HCT116 (cell line): Measurements from ENCODE around the gene FN3KRP. TPM values are rescaled to one million over a fixed set of nuclear protein-coding genes. Genes with fewer than 3 reads are reported as not detected.

Experiments
- ATAC-seq: fragments of 200-7000 bp; cut with Tn5 transposase; 2 replicates; pipeline ENCODE4 v1.9.1; 2020; ENCODE audit warnings: mild to moderate bottlenecking, moderate library complexity
- BruUV-seq: library from RNA; stranded (reverse); fragments of 400-500 nt; replicated peaks from 2 replicates; lab custom pipeline; 2021; lab: Mats Ljungman, UMichigan
- CTCF ChIA-PET: fragments of 300-600 bp; sonication (Branson Sonifier 250); formaldehyde crosslinking; loops from one replicate; lab custom pipeline; 2021; ENCODE audit warnings: antibody characterized with exemption; lab: Charles Lee
- POLR2A ChIA-PET: fragments of 300-600, 350-600 bp; sonication (Branson Sonifier 250); formaldehyde crosslinking; loops from one replicate; lab custom pipeline; 2021; ENCODE audit warnings: antibody characterized with exemption; lab: Charles Lee
- RAD21 ChIA-PET, 2 experiments: fragments of 300-600 bp; sonication (Branson Sonifier 250); formaldehyde crosslinking; loops; one replicate each; lab custom pipeline; 2023; ENCODE audit warnings: low total read pairs in 2 of 2; ENCODE audit not compliant: uncharacterized antibody in 2 of 2, unreplicated experiment in 2 of 2, low non-redundant PET in 1 of 2; lab: Charles Lee
- DNase-seq: peaks from one replicate; pipeline ENCODE4 v3.0.0-alpha.2; 2010; ENCODE audit warnings: low read depth, low spot score
- H2AFZ ChIP-seq: fragments of 200-600 bp; shearing (Covaris generic), sonication (generic); 2 replicates; pipeline ENCODE4 v1.6.1; 2017; ENCODE audit warnings: low read depth, mixed run types, mixed read lengths, antibody characterized with exemption, low read length; ENCODE audit not compliant: poor library complexity, severe bottlenecking
- H3K27ac ChIP-seq: 2 replicates; pipeline ENCODE4 v1.5.1; 2012; ENCODE audit warnings: low read depth, low read length
- H3K27me3 ChIP-seq: fragments of 200-600 bp; sonication (generic); 2 replicates; pipeline ENCODE4 v1.6.1; 2016; ENCODE audit warnings: mixed run types, low read length, mixed read lengths; ENCODE audit not compliant: insufficient read depth
- H3K36me3 ChIP-seq, 2 experiments: fragments of 200-500 bp in 1 of 2; fragments of 200-600 bp in 1 of 2; sonication (Bioruptor generic) in 1 of 2; sonication (generic) in 1 of 2; 2 replicates each; pipeline versions ENCODE4 v1.5.1 to v1.6.1; 2014 to 2016; ENCODE audit warnings: low read length in 2 of 2, inconsistent platforms in 1 of 2, mixed read lengths in 1 of 2, mixed run types in 1 of 2; ENCODE audit not compliant: insufficient read depth in 2 of 2, control insufficient read depth in 1 of 2
- H3K4me1 ChIP-seq, 2 experiments: fragments of 200-600 bp in 1 of 2; sonication (generic) in 1 of 2; 2 replicates each; pipeline versions ENCODE4 v1.5.1 to v1.6.1; 2012 to 2017; ENCODE audit warnings: low read length in 2 of 2, inconsistent platforms in 1 of 2, mild to moderate bottlenecking in 1 of 2, mixed read lengths in 1 of 2, mixed run types in 1 of 2, moderate library complexity in 1 of 2; ENCODE audit not compliant: insufficient read depth in 2 of 2, control insufficient read depth in 1 of 2
- H3K4me2 ChIP-seq: fragments of 200-600 bp; sonication (generic); 2 replicates; pipeline ENCODE4 v1.6.1; 2017; ENCODE audit warnings: mixed run types, low read length, mixed read lengths
- H3K4me3 ChIP-seq, 2 experiments: fragments of 200-600 bp in 1 of 2; sonication (generic) in 1 of 2; replicated peaks in 1 of 2; 2 replicates each; pipeline ENCODE4 v1.5.1; 2011 to 2016; ENCODE audit warnings: low read length in 2 of 2, control low read depth in 1 of 2, low read depth in 1 of 2, mild to moderate bottlenecking in 1 of 2, mixed read lengths in 1 of 2, mixed run types in 1 of 2
- H3K79me2 ChIP-seq: fragments of 200-600 bp; sonication (generic); 2 replicates; pipeline ENCODE4 v1.6.1; 2017; ENCODE audit warnings: mild to moderate bottlenecking, mixed run types, low read length, moderate library complexity, mixed read lengths; ENCODE audit not compliant: insufficient read depth
- H3K9ac ChIP-seq: fragments of 200-600 bp; sonication (generic); 2 replicates; pipeline ENCODE4 v1.6.1; 2016; ENCODE audit warnings: low read length, mixed read lengths
- H3K9me2 ChIP-seq: fragments of 200-600 bp; sonication (generic), shearing (Covaris generic); 2 replicates; pipeline ENCODE4 v1.6.1; 2017; ENCODE audit warnings: mixed run types, mild to moderate bottlenecking, moderate library complexity; ENCODE audit not compliant: insufficient read depth
- H3K9me3 ChIP-seq, 2 experiments: fragments of 200-500 bp in 1 of 2; fragments of 200-600 bp in 1 of 2; sonication (Bioruptor generic) in 1 of 2; sonication (generic) in 1 of 2; 2 replicates each; pipeline ENCODE4 v1.6.1; 2014 to 2017; ENCODE audit warnings: low read length in 2 of 2, mixed read lengths in 2 of 2, inconsistent platforms in 1 of 2, low read depth in 1 of 2, mild to moderate bottlenecking in 1 of 2, mixed run types in 1 of 2, moderate library complexity in 1 of 2; ENCODE audit not compliant: control insufficient read depth in 1 of 2, insufficient read depth in 1 of 2
- H4K20me1 ChIP-seq: fragments of 200-600 bp; sonication (generic), shearing (Covaris generic); 2 replicates; pipeline ENCODE4 v1.6.1; 2017; ENCODE audit warnings: mixed run types, mild to moderate bottlenecking, moderate library complexity; ENCODE audit not compliant: insufficient read depth
- ATF3 ChIP-seq: IDR thresholded peaks from 2 replicates; pipeline ENCODE4 v1.6.1; 2012
- CBX3 ChIP-seq: IDR thresholded peaks from 2 replicates; pipeline ENCODE4 v1.6.1; 2012; ENCODE audit warnings: low read depth
- CTCF ChIP-seq, 3 experiments: fragments of 200-600 bp in 1 of 3; sonication (generic) in 1 of 3; IDR thresholded peaks in 2 of 3; conservative IDR thresholded peaks in 1 of 3; 2 replicates each; pipeline ENCODE4 v1.5.1; 2012 to 2017; ENCODE audit warnings: low read depth in 2 of 3, low read length in 2 of 3, antibody characterized with exemption in 1 of 3, borderline replicate concordance in 1 of 3, control low read depth in 1 of 3, mild to moderate bottlenecking in 1 of 3, mixed read lengths in 1 of 3, mixed run types in 1 of 3, moderate library complexity in 1 of 3; ENCODE audit not compliant: insufficient read depth in 1 of 3
- EGR1 ChIP-seq: IDR thresholded peaks from 2 replicates; pipeline ENCODE4 v1.6.1; 2012; ENCODE audit warnings: low read depth
- ELF1 ChIP-seq: IDR thresholded peaks from 2 replicates; pipeline ENCODE4 v1.6.1; 2012; ENCODE audit warnings: low read depth, borderline replicate concordance
- FOSL1 ChIP-seq: IDR thresholded peaks from 2 replicates; pipeline ENCODE4 v1.6.1; 2012; ENCODE audit warnings: low read depth
- JUND ChIP-seq: IDR thresholded peaks from 2 replicates; pipeline ENCODE4 v1.6.1; 2012
- MAX ChIP-seq: IDR thresholded peaks from 2 replicates; pipeline ENCODE4 v1.6.1; 2012
- POLR2A ChIP-seq: IDR thresholded peaks from 2 replicates; pipeline ENCODE4 v1.7.0; 2011; ENCODE audit warnings: borderline replicate concordance; ENCODE audit not compliant: insufficient read depth, insufficient read length; ENCODE audit errors: extremely low read depth
- POLR2AphosphoS5 ChIP-seq: IDR thresholded peaks from 2 replicates; pipeline ENCODE4 v1.6.1; 2011; ENCODE audit warnings: mild to moderate bottlenecking, low read depth, low read length, moderate library complexity
- REST ChIP-seq: IDR thresholded peaks from 2 replicates; pipeline ENCODE4 v1.6.1; 2012; ENCODE audit warnings: low read depth
- SIN3A ChIP-seq: IDR thresholded peaks from 2 replicates; pipeline ENCODE4 v1.6.1; 2012; ENCODE audit warnings: low read depth
- YY1 ChIP-seq: IDR thresholded peaks from 2 replicates; pipeline ENCODE4 v1.6.1; 2011; ENCODE audit warnings: low read length, low read depth, moderate library complexity, mild to moderate bottlenecking; ENCODE audit not compliant: insufficient replicate concordance; ENCODE audit errors: extremely low read depth
- ZFX ChIP-seq: fragments of 450-650 bp; IDR thresholded peaks from 2 replicates; pipeline ENCODE4 v1.6.1; 2017
- ZNF274 ChIP-seq: fragments of 200-500 bp; sonication (Bioruptor generic); IDR thresholded peaks from 2 replicates; pipeline ENCODE4 v1.6.1; 2014; ENCODE audit warnings: mild to moderate bottlenecking, low read depth, low read length, inconsistent platforms
- intact Hi-C: fragments of 100-400 bp; cut with micrococcal nuclease; formaldehyde crosslinking; loops from 2 replicates; pipeline ENCODE4 v1.10.0; 2022
- total RNA-seq: library from RNA; stranded (reverse); gene quantifications from one replicate; pipeline ENCODE4 v1.2.1, GENCODE V29; 2021; ENCODE audit not compliant: unreplicated experiment

FN3KRP gene
- total RNA-seq, 1 experiment from 2014 or later = 35.2 TPM

GRCh38 chr17:82737967-82738877, 21.7 kb downstream of the FN3KRP start:
- Histone ChIP-seq H2AFZ (no peak overlapping the region), H3K9ac (no peak overlapping the region), H3K27me3 (no peaks in the 10 kb centered on the region), H3K4me2 (no peak overlapping the region), H3K79me2 (no peaks in the 10 kb centered on the region), H3K4me1 (peaks cover 0 to 7% of the 10 kb centered on the region in 2 experiments; a peak in 1 of 4 replicates), H3K9me2 (no peaks in the 10 kb centered on the region), H4K20me1 (no peaks in the 10 kb centered on the region), H3K4me3 (no peak overlapping the region), H3K36me3 (peaks cover under 1 to 10% of the 10 kb centered on the region in 2 experiments; a peak in 2 of 4 replicates), H3K9me3 (peaks cover 23 to 25% of the 10 kb centered on the region in 2 experiments; a peak in 3 of 4 replicates), H3K27ac (no peak overlapping the region)
- TF ChIP-seq YY1 = no peak
- TF ChIP-seq FOSL1 = no peak
- TF ChIP-seq JUND = no peak
- TF ChIP-seq CBX3 = no peak
- TF ChIP-seq ZFX = no peak
- no peak for TF ChIP-seq REST
- TF ChIP-seq ATF3 = no peak
- no peak for TF ChIP-seq SIN3A
- no peak for TF ChIP-seq POLR2AphosphoS5
- no peak for TF ChIP-seq ZNF274
- no peak for TF ChIP-seq POLR2A
- no peak for TF ChIP-seq ELF1
- TF ChIP-seq CTCF (IDR thresholded peaks at IDR 0.05 in 2 of 3, conservative IDR thresholded peaks at IDR 0.05 in 1 of 3; ENCODE audit: borderline replicate concordance in 1 of 3, insufficient read depth in 1 of 3, low read depth in 2 of 3, low read length in 2 of 3) = no peak
- TF ChIP-seq MAX = no peak
- TF ChIP-seq EGR1 = no peak
- intact Hi-C loops = no loop called here
- CTCF ChIA-PET = no interaction called here
- no TSS peak for BruUV-seq
- POLR2A ChIA-PET = no interaction called here
- ATAC-seq (no peak), DNase-seq (no peak)
- RAD21 ChIA-PET = no interaction called here
